T-helper 2 cell treated with Interferon-gamma antibody and Interleukin-4, amounts not matched to agents 100 ng/mL and 5 ng/mL, for 36 hours (primary cell): ENCODE data around the gene NRN1. TPM values are rescaled to one million over a fixed set of nuclear protein-coding genes. Genes with fewer than 3 reads are reported as not detected.

Source experiments
- intact Hi-C: fragments of 100-400 bp; cut with micrococcal nuclease; formaldehyde crosslinking; loops from one replicate; pipeline ENCODE4 v1.15.1; 2023
- total RNA-seq: library from RNA; stranded (reverse); gene quantifications from 2 replicates; pipeline ENCODE4 v1.2.3, GENCODE V29; 2022

NRN1 gene
- total RNA-seq, 1 donor from 2014 or later = 0.86 TPM

DNA sequence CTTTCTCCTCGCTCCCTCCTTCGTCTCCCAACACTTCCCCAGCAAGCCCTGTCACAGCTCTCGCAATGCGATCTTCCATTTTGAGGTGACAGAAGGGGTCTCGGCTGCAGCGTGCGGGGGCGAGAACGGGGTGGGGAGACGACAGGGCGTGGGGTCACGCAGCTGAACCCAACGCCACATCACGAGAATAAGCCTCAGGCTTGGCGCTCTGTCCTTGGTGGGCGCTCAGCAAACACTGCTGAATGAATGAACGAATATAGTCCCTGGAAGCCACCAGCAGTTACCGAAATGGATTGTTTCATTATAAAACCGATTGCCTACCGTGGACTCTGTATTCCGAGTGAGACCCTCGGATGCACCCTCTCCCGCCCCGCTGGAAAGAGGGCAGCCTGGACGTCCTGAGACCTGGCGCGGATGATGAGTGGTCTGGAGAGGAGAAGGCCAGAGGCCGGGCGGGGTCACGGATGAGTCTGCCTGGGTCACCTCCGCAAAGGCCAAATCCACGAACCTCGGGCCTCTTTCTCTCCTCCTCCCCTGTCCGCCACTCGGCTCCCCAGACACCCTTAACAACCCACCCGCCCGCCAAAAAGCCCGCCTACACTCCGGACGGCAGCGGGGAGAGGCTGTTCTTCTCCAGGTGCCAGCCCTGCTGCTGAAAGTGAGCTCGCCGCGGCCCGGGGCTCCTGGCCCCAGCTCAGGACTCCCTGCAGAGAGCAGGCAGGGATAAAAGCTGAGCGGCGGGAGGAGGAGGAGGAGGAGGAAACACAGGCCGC is 3.7 kb downstream of the NRN1 start:
- intact Hi-C loops = loop anchor here (5.0 kb wide), 1 partner anchor 136 kb away; no protein-coding TSS in a partner anchor

DNA sequence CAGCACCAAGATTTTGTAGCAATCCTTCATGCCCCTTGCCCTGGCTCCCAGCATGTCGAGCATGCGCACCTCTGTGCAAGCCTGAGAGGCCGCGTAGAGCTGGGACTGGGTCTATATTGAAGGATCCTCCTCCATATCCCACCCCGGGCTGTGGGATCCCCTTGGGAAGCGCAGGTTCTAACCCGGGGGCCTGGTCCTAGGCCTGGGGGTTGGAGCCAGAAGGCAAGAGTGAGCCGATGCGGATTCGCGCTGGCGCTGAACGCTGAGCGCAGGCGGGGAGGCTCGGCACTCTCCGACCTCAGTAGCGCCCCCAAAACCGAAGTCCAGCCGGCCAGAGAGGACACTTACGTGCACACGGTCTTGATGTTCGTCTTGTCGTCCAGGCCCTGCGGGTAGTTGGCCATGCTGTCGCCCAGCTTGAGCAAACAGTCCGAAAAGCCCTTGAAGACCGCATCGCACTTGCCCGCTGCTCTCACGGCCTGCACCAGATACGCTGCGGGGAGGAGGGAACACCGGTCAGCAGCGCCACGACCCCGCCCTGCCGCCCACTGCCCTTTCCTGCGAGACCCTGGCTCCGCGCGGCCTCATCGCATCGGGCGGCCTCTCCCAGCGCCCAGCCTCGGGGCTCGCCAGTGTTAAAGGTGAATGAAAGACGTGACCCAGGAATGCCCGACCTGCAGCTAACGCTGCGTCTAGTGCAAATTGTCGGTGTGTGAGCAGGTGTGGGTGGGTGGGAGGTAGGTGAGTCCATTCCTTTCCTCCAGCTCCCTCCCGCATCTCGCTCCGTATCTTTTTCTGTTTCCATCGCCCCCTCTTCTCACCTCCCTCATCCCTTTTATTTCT is 4.5 kb downstream of the NRN1 start:
- intact Hi-C loops = loop anchor here (5.0 kb wide), 1 partner anchor 135 kb away; no protein-coding TSS in a partner anchor

DNA sequence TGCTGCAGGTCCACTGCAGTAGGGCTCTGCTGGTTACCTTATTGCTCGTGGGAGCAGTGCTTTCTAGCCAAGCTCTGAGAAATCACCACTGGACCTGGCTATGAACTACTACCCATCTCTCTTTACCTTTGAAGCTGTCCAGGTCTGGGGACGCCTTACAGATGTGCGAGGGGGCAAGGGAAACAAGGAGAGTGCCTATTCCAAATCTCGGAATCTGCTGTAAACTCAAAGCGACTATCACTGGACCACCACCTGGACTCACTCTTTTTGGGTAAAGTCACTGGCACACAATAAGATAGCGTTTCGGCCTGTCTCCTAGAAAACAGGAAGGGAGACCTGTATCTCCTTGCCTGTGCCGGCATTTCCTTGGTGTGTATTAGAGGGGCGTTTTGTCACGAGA is 5.3 kb downstream of the NRN1 start:
- intact Hi-C loops = loop anchor here (5.0 kb wide), 1 partner anchor 134 kb away; no protein-coding TSS in a partner anchor

DNA sequence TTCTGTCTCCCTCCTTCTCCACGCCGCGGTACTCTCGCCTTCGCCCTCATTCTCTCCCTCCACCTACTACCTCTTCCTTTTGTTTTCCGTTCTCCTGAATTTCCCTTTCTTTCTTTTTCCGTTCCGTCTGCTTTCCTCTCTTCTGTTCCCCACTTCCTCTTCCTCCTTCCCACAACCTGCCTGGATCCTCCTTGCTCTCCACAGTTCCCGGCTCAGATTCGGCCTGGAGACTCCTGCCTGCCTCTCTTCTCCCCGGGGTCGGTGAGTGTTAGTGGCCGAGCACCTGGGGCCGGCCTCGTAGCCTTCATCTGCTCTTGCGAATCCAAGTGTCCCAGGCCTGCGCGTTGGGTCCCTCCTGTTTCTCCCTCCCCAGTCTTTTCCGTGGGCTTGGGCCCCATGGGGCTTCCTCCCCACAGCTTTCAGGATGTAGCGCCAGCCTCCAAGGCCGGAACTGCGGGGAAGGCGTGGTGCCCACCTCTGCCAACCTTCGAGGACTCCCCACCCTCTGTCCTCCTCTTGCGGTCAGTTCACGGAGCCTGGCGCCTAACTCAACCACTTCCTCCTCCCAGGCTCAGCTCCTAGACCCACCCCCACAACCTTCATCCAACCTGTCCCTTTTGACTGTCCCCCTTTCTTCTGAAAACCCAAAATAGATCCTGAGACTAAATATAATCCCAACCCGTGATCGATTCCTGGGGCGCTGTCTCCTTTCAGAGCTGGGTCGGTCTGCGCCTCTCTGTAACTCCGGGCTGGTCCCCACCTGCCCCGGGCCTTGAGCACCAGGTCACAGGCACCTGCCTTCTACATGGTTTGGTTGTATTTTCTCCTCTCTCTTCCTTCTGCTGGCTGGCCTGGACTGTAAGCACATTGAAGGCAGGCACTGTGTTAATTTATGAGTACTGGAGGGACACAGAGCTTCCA is 6.8 kb downstream of the NRN1 start:
- intact Hi-C loops = loop anchor here (1.0 to 5.0 kb wide), 4 partner anchors 8 to 1727 kb away; partner anchors contain the start of gene BMP6

DNA sequence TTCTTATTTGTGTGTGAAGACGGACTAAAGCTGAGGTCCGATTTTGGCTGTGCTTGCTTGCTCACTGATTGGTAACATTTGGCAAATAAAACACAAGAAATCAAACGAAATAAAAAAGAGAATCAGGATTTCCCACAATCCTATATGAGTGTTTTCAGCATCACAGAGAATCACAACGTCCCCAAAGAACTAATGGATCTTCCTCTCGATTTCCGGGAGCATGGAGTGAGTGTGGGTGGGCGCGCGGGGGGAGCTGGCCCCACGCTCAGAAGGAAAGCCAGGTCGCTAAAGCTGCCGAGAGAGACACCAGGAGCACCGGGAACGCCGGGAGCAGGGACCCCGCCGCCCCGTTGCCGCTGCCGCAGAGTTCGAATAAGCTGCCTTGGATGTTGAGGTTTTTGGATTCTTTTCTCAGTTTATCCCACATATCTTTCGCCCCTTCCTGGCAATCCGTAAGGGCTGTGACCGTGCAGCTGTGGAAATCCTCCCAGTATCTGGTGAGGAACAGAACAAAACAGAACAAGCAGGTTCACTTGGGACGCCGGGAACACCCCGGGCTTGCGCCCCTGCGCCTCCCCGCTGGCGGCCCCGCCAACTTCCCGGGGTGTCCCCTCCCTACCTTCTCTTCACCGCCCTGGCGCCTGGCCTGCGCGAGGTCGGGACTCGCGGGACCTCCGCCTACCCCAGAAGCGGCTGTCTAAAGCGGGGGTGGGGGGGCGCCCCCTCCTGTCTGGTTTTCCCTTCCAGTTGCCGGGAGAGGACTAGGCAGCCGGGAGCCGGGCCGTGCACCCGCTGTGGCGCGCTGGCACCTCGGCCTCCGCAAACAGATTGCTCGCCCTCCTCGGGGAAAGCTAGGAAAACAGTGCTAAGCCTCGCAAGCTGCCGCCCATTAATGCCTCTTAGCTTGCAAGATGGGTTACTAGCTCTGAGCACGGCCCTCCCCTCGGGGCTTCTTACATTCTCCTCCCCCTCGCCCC is 7.7 kb downstream of the NRN1 start:
- intact Hi-C loops = loop anchor here (1.0 to 5.0 kb wide), 3 partner anchors 9 to 1728 kb away; partner anchors contain the start of gene BMP6

DNA sequence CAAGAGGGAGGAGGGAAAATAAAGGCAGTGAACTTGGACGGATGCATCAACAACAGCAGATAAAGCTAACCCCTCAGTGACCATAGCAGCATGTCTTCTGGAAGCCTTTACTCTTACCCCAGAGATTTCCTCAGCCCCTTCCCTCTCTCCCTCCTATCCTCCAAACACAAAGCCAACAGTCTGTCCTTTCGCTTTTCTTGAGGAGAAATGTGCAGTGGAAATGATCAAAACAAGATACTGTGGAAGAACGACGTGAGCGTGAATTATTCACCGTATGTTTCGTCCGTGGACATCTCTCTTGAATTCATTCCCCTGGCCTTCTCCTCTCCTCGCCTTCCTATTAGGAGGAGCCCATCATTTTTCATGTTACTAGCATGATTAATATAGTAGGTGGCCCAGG is 8.5 kb downstream of the NRN1 start:
- intact Hi-C loops = loop anchor here (5.0 kb wide), 2 partner anchors 526 to 1729 kb away; partner anchors contain the start of gene BMP6

- intact Hi-C loops = loop anchor here (5.0 kb wide), 2 partner anchors 525 to 1730 kb away; partner anchors contain the start of gene BMP6
Measured at GRCh38 chr6:5997420-5997987, 9.2 kb downstream of the NRN1 start.

- intact Hi-C loops = loop anchor here (1.0 to 5.0 kb wide), 3 partner anchors 8 to 1730 kb away; partner anchors contain the start of gene BMP6
Measured at GRCh38 chr6:5996714-5997419, 9.9 kb downstream of the NRN1 start.

DNA sequence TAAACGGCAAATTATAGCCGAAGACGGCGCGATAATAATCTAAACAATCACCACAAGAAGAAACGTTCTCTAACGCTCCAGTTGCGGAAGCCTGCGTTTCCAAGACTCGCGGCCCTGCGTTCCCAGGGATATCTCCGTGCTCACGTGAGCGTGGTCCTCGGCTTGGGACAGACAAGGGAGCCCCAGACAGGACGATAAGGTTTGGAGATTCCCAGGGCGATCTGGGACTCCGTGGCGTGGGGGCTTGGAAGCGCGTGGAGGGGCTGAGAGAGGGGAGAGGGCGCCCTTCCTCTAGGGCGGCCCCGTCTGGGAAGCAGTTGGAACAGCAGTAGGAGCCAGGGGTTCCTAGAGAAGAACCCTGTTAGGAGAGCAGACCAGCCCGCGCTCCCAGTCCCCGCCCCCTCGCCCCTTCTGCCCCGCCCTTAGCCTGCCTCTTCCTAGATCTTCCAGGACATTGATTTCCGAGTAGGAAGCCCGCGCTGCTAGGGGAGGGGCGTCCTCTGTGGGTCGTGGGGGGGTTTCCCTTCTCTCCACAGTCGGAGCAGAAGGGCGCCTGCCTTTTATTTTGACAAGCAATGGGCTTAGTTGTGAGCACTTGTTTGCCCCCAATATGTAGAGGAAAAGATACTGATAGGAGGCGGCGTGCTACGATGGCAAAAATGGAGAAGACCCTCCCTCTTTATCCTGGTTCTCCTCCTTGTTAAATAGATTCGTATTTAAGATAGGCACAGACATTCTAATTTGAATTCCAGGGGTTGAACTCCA is 10.6 kb downstream of the NRN1 start:
- intact Hi-C loops = loop anchor here (1.0 to 5.0 kb wide), 3 partner anchors 9 to 1731 kb away; partner anchors contain the start of gene BMP6

GRCh38 chr6:5995658-5995948 is 11.1 kb downstream of the NRN1 start:
- intact Hi-C loops = loop anchor here (5.0 kb wide), 2 partner anchors 523 to 1732 kb away; partner anchors contain the start of gene BMP6

DNA sequence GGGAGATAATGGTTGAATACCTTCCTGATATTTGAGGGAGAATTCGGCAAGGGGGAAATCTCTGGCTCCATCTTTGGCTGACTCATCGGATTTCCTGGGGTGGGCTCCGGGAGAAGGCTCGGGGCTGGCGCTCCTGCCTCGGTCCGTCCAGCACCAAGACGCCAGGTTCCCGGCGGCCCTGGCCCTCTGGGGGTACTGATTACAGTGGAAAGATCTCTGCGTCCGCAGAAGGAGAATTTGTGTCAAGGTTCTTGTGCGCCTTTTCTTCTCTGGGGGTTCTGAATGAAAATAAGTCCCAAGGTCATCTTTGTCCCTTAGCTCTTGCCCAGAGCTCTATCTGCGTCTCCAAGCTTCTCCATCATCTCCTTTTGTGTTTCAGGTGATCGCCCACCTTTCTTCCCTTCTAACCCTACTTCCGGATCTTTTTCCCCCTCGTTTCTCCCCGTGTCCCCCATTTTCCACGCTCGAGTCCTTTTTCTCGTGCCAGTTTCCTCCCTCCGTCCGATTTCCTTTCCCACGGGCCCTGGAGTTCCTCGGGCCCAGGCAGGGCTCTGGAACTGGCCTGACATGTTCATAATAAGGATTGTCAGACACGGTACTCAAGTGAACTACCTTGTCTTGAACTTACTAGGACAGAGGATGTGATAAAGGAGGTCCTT is 11.6 kb downstream of the NRN1 start:
- intact Hi-C loops = loop anchor here (5.0 kb wide), 2 partner anchors 523 to 1732 kb away; partner anchors contain the start of gene BMP6

GRCh38 chr6:5994234-5994998 is 12.3 kb downstream of the NRN1 start:
- intact Hi-C loops = no loop called here

- intact Hi-C loops = no loop called here
Measured at GRCh38 chr6:5992551-5993225, 14.0 kb downstream of the NRN1 start.

DNA sequence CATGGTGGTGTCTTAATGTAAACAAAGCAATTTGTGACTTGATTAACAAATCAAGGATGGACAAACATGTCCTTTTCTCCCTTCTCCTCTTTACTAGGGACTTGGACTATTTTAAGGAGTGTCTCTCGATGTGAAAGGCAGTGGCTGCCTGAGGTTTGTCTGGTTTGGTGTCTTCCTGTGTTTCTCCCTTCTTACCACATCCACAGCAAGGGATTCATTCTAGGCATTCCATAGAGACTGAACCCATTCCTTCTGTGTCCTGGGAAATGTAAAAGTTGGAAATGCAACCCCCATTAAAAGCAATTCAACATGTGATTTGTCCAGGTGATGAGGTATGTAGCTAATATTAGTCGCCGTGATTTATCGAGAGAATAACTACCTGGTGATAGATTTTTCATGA is 15.9 kb downstream of the NRN1 start:
- intact Hi-C loops = no loop called here

GRCh38 chr6:5989141-5989723 is 17.5 kb downstream of the NRN1 start:
- intact Hi-C loops = no loop called here

DNA sequence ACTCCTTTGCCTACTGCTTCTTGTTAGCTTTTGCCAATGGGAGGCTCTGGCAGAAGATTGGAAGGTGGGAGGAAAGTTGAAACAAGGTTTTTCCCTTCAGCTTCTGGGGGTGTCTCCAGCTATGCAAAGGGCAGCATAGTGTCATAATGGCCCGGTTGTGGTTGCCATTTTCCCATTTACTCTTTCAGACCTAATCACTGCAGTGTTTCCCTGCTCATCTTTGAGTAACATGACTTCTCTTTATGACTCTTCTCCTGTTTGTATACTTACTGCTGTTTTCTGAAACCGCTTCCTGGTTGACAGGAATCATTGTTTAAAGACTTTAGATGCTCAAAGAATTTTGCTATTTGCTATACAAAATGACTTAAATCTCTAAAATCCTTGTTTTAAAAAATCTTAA is 19.9 kb downstream of the NRN1 start:
- intact Hi-C loops = no loop called here
